GM18505 (cell line): ENCODE measurements around the gene IPCEF1.

ENCODE experiments used
- ATAC-seq: cut with Tn5 transposase; IDR thresholded peaks from one replicate; pipeline ENCODE4 v1.9.1; 2021; ENCODE audit not compliant: unreplicated experiment
- POLR2A ChIP-seq: IDR thresholded peaks from 4 replicates; pipeline ENCODE4 v1.6.1; 2011; ENCODE audit warnings: borderline replicate concordance; ENCODE audit not compliant: insufficient read depth, insufficient read length; ENCODE audit errors: extremely low read depth

The IPCEF1 gene, protein sequence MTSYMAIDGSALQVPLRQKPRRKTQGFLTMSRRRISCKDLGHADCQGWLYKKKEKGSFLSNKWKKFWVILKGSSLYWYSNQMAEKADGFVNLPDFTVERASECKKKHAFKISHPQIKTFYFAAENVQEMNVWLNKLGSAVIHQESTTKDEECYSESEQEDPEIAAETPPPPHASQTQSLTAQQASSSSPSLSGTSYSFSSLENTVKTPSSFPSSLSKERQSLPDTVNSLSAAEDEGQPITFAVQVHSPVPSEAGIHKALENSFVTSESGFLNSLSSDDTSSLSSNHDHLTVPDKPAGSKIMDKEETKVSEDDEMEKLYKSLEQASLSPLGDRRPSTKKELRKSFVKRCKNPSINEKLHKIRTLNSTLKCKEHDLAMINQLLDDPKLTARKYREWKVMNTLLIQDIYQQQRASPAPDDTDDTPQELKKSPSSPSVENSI

DNA sequence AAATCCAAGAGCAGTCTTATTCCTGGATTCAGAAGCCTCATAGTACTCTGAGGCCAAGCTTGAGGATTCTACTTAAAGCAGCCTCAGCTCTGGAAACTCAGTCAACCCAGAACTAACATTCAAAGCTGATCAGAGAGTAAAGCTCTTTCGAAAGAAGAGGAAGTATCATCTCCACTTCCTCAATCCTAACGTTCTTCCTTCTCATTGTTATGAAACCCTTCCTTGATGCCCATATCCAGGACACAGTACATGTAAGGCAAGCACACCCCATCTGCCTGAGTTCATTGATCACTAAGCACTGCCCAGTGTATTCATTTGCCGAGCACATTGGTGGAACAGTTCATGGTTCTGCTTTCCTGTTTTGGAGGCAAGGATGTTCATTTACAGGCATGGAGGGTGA lies at the start of gene IPCEF1:
Gene IPCEF1 (minus strand): TSS at position 114 of the 400 bp plus-strand sequence. CDS start 90,856 bp downstream, outside the sequence.
- TF ChIP-seq POLR2A: no peak
- ATAC-seq: no peak

DNA sequence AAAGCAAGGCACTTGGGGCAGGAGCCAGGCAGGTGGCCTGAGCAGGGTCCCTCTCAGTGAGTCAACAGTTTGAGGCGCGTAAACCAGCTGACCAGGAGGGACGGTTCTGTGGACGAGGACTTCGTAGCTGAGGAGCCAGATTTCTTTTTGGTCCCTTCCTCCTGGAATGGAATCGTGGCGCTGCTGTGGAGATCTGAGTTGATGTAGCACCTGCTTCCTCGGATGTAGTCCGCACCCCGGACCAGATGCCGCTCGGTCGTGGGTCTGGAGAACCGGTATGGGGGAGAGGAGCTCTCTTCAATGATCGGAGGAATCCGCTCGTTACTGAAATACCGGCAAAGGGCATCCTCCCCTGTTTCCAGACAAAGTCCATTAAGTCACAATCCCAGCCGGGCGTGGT lies 49.7 kb upstream of the IPCEF1 start:
- no peak for ATAC-seq
- TF ChIP-seq POLR2A: no peak

DNA sequence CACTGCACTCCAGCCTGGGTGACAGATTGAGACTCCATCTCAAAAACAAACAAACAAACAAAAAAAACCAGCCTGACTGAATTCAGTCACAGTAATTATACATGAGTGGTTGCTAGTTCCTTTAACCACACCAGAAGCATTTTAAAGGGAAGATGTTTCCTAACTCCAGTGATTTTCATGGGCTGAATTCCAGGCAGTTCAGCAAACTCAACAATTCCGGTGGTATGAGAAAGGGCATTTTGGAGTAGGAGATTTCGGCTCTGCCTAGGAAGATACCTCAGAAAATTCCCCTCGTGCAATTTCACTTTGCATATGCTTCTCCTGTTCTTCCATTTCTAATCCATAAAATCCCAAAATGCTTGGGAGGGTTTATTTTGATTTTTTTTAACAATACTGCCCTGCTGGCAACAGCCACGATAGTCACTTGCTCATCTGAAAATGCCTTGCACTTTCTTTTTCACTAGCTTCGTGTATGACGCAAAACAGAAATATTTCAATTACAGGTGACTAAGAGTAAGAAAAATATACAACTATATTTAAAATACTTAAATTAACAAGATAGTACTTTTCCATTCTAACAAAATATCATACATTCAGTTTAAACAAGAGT lies 48.3 kb upstream of the IPCEF1 start:
- no peak for ATAC-seq
- TF ChIP-seq POLR2A: no peak

DNA sequence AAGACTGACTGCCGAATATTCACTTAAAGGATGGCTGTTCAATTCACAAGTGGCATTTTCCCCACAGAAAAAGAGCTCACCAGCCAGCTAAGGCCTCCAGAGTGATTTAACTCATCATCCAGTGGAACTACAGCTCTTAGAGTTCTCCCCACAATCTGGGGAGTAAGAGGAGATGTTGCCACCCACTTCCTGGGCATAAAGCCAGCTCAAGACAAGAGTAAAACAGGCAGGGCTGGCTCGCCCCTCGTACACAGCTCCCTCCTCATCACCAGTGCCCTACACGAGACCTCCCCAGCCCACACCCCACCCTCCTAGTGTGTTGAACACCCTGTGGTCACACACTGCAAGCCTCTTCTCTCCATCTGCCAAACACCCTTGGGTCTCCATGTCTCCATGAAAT lies 47.2 kb upstream of the IPCEF1 start:
- ATAC-seq: no peak

DNA sequence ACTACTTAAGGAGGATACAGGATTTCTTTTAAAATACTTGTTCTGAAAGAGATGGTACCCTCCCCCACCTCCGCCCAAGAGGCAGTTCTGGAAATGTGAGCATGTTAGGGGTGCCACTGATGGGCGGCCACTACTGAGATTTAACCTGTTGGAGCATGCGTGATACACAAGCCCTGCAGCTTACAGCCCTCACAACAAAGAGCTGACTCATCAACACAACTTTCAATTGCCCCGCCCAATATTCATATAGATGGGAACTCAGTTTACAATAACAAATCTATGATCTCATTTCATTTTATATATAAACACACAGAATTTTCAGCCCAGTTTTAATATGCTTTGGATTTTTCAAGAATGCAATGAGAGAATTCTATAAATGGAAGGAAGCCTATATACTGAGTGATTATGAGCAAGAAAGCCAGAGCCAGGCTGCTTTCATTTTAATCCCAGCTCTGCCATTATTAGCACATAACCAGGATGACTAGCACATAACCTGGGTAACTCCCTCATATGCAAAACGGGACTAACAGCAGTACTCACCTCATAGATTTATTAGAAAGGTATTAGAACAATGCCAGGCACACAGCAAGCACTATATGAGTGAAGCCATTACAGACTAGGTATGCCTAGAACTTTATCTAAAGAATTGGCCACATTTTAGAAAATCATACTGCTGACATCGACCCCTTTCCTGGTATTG lies 45.6 kb upstream of the IPCEF1 start:
- no peak for ATAC-seq
- TF ChIP-seq POLR2A: no peak

More for the DNA sequence above, 47.2 kb upstream of the IPCEF1 start:
- no peak for TF ChIP-seq POLR2A

DNA sequence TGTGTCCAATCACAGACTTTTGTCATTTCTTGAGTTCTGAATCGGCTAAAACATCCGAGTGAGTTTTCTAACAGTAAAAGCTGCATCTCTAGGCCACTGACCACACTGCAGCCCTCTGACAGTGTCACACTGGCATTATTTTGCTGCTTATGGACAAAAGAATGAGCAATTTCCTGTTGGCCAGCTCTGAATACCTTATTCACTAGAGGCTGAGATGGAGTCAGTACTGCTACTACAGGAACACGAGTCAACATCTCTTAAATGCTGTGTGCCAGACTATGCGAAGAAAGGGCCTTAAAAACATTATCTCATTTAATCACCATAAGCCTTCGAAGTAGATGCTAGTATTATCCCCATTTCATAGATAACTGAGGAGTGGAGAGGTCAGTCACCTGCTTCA lies 42.5 kb upstream of the IPCEF1 start:
- no peak for ATAC-seq
- TF ChIP-seq POLR2A: no peak

DNA sequence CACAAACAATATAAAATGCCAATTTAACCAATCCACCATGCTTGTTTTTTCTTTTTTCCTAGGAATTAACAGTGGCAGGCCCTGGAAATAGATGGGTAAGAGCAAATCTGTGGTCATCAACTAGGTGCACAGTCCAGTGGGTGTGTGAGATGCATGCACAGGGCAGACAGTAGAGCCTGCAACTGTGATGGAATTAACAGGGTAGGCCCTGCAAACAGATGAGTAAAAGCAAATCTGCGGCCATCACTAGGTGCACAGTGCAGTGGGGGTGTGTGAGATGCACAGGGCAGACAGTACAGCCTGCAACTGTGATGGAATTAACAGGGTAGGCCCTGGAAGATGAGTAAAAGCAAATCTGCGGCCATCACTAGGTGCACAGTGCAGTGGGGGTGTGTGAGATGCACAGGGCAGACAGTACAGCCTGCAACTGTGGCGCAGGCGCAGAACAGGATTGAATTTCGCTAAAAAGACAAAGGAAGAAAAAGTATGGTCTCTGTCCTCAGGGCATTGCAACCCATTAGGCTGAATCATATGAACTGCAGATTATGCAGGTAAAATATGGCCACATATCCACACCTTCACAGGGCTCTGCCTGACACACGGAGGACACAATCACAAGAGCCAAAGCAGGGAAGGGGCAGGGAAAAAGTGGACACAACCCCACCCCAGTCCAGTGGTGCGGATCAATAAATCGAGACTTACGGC lies 41.0 kb upstream of the IPCEF1 start:
- ATAC-seq: no peak
- no peak for TF ChIP-seq POLR2A

DNA sequence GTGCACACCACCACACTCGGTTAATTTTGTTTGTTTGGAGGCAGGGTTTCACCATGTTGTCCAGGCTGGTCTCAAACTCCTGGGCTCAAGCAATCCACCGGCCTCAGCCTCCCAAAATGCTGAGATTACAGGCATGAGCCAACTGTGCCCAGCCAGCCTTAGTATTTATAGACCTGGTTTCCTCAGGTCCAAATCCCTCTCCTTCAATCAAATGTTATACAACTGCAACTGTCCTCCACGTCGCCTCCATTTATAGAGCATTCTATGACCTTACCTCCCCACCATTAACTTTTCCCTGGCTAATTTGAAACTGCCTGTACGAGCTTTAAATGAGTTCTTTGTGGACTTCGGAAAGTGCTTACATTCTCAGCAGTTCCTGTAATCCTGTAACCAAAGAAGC lies 39.3 kb upstream of the IPCEF1 start:
- no peak for TF ChIP-seq POLR2A
- no peak for ATAC-seq

DNA sequence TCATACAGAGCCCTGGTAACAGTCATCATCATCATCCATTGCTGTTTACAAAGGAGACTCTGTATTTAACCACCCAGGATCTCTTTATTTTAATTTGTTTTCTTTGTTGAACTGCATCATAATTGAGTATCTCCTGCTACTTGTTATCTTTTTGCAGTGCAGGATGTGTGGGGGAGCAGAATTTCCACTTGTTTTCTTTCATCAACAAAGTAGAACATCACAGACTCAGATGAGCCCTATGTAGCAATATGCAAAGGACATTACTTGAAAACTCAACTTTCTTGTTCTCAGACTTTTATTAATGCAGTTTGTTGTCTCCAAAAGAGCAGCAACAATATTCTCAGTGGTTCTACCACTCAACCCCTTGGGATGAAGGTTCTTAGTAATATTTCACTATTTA lies 38.7 kb upstream of the IPCEF1 start:
- ATAC-seq: no peak
- TF ChIP-seq POLR2A: no peak

DNA sequence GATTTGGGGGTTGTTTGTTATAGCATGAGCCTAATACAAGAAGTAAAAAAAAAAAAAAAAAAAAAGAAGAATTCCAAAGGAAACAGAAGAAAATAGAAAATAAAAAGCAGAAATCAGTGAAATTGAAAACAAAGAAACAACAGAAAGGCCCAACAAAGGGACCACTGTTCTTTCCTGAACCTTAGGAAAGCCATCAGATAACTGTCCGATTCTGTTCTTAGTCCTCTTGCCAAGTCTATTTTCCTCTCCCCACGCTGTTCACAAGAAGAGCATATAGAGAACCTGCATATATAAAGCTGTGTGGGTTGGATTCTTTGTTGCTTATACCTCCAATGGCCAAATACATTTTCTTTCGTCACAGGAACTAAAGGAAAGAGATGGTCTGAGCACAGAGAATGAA lies 38.0 kb upstream of the IPCEF1 start:
- ATAC-seq: no peak
- no peak for TF ChIP-seq POLR2A

DNA sequence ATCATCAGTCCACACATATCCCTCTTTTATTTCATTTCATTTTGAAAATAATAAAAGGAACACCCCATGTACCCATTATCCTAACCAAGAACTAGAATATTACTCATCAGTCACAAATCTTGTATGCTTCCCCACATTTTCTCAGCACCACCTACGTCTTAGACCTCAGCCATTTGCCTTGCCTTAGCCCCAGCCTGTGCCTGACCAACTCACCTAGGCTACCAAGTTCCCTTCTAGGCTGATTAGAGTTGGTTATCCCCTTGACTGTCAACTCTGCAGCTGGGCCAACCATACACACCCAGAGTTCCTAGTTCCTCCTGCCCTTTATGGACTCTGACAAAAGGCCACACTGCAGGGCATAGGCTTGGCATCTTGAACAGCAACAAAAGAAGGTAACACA lies 33.4 kb upstream of the IPCEF1 start:
- ATAC-seq: no peak

DNA sequence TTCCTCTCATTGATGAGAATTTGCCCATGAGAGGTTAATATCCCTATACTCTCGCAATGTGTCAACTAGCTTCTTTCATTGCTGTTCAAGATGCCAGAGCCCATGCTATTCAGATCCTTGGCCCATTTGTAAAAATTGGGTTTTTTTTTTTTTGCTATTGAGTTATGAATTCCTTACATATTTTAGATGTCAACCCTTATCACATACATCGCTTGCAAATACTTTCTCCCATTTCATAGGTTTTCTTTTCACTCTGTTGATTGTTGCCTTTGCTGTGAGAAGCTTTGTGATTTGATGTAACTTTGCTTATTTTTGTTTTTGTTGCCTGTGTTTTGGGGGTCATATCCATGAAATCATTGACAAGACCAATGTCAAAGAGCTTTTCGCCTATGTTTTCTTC lies 32.2 kb upstream of the IPCEF1 start:
- ATAC-seq: no peak
- TF ChIP-seq POLR2A: no peak

More for the DNA sequence above, 33.4 kb upstream of the IPCEF1 start:
- no peak for TF ChIP-seq POLR2A
